ENCODE data around the gene C11orf71.

The C11orf71 gene

GRCh38 chr11:114368918-114369680 lies 31.2 kb downstream of the C11orf71 start:
- Histone ChIP-seq H3K4me3 (ENCODE audit: low read depth in 1 of 2, low read length in 2 of 2) (no peak overlapping the region), H3K9me3 (ENCODE audit: low read length) (no peaks in the 10 kb centered on the region), H3K27me3 (ENCODE audit: control insufficient read depth in 1 of 2, insufficient read depth in 2 of 2, low read length in 2 of 2) (no peaks in the 10 kb centered on the region), H3K4me1 (ENCODE audit: insufficient read depth, low read length) (no peaks in the 10 kb centered on the region), H3K36me3 (ENCODE audit: insufficient read depth, low read length) (no peaks in the 10 kb centered on the region), H3K27ac (ENCODE audit: low read depth, low read length) (no peak overlapping the region), H3K9ac (ENCODE audit: low read length) (no peak overlapping the region)

- H3K27ac ChIP-seq (ENCODE audit: low read depth, low read length): no peak overlapping the region
- H3K4me1 ChIP-seq (ENCODE audit: insufficient read depth, low read length): no peaks in the 10 kb centered on the region
- H3K36me3 ChIP-seq (ENCODE audit: insufficient read depth, low read length): no peaks in the 10 kb centered on the region
- no peaks in the 10 kb centered on the region for H3K27me3 ChIP-seq (ENCODE audit: control insufficient read depth in 1 of 2, insufficient read depth in 2 of 2, low read length in 2 of 2)
- no peak overlapping the region for H3K9ac ChIP-seq (ENCODE audit: low read length)
- H3K4me3 ChIP-seq (ENCODE audit: low read depth in 1 of 2, low read length in 2 of 2): no peak overlapping the region
- no peaks in the 10 kb centered on the region for H3K9me3 ChIP-seq (ENCODE audit: low read length)
These were observed 32.9 kb downstream of the C11orf71 start for GRCh38 chr11:114367244-114367957.

GRCh38 chr11:114366331-114367243 lies 33.7 kb downstream of the C11orf71 start:
- Histone ChIP-seq H3K4me3 (ENCODE audit: low read depth in 1 of 2, low read length in 2 of 2) (no peak overlapping the region), H3K36me3 (ENCODE audit: insufficient read depth, low read length) (no peaks in the 10 kb centered on the region), H3K9ac (ENCODE audit: low read length) (no peak overlapping the region), H3K4me1 (ENCODE audit: insufficient read depth, low read length) (no peaks in the 10 kb centered on the region), H3K27me3 (ENCODE audit: control insufficient read depth in 1 of 2, insufficient read depth in 2 of 2, low read length in 2 of 2) (no peaks in the 10 kb centered on the region), H3K27ac (ENCODE audit: low read depth, low read length) (no peak overlapping the region), H3K9me3 (ENCODE audit: low read length) (no peaks in the 10 kb centered on the region)

- H3K27ac ChIP-seq (ENCODE audit: low read depth, low read length): no peak overlapping the region
- no peaks in the 10 kb centered on the region for H3K9me3 ChIP-seq (ENCODE audit: low read length)
- H3K27me3 ChIP-seq (ENCODE audit: control insufficient read depth in 1 of 2, insufficient read depth in 2 of 2, low read length in 2 of 2): no peaks in the 10 kb centered on the region
- no peaks in the 10 kb centered on the region for H3K4me1 ChIP-seq (ENCODE audit: insufficient read depth, low read length)
- H3K36me3 ChIP-seq (ENCODE audit: insufficient read depth, low read length): no peaks in the 10 kb centered on the region
- H3K9ac ChIP-seq (ENCODE audit: low read length): no peak overlapping the region
- no peak overlapping the region for H3K4me3 ChIP-seq (ENCODE audit: low read depth in 1 of 2, low read length in 2 of 2)
These were observed 37.4 kb downstream of the C11orf71 start for GRCh38 chr11:114362958-114363357.

- H3K4me3 ChIP-seq (ENCODE audit: low read depth in 1 of 2, low read length in 2 of 2): no peak overlapping the region
- no peak overlapping the region for H3K27ac ChIP-seq (ENCODE audit: low read depth, low read length)
- no peak overlapping the region for H3K9ac ChIP-seq (ENCODE audit: low read length)
- no peaks in the 10 kb centered on the region for H3K4me1 ChIP-seq (ENCODE audit: insufficient read depth, low read length)
- H3K9me3 ChIP-seq (ENCODE audit: low read length): no peaks in the 10 kb centered on the region
- no peaks in the 10 kb centered on the region for H3K36me3 ChIP-seq (ENCODE audit: insufficient read depth, low read length)
- H3K27me3 ChIP-seq (ENCODE audit: control insufficient read depth in 1 of 2, insufficient read depth in 2 of 2, low read length in 2 of 2): no peaks in the 10 kb centered on the region
These were observed 38.0 kb downstream of the C11orf71 start for GRCh38 chr11:114362326-114362725.

GRCh38 chr11:114359342-114359741 lies 41.0 kb downstream of the C11orf71 start:
- Histone ChIP-seq H3K9ac (ENCODE audit: low read length) (no peak overlapping the region), H3K9me3 (ENCODE audit: low read length) (no peaks in the 10 kb centered on the region), H3K36me3 (ENCODE audit: insufficient read depth, low read length) (no peaks in the 10 kb centered on the region), H3K27me3 (ENCODE audit: control insufficient read depth in 1 of 2, insufficient read depth in 2 of 2, low read length in 2 of 2) (no peaks in the 10 kb centered on the region), H3K4me3 (ENCODE audit: low read depth in 1 of 2, low read length in 2 of 2) (no peak overlapping the region), H3K4me1 (ENCODE audit: insufficient read depth, low read length) (no peaks in the 10 kb centered on the region), H3K27ac (ENCODE audit: low read depth, low read length) (no peak overlapping the region)

- Histone ChIP-seq H3K36me3 (ENCODE audit: insufficient read depth, low read length) (no peaks in the 10 kb centered on the region), H3K9me3 (ENCODE audit: low read length) (no peaks in the 10 kb centered on the region)
These were observed 41.6 kb downstream of the C11orf71 start for GRCh38 chr11:114358716-114359115.

GRCh38 chr11:114354076-114354475 lies 46.2 kb downstream of the C11orf71 start:
- Histone ChIP-seq H3K36me3 (ENCODE audit: insufficient read depth, low read length) (no peaks in the 10 kb centered on the region), H3K27ac (ENCODE audit: low read depth, low read length) (no peak overlapping the region), H3K9me3 (ENCODE audit: low read length) (no peaks in the 10 kb centered on the region), H3K4me3 (ENCODE audit: low read depth in 1 of 2, low read length in 2 of 2) (no peak overlapping the region), H3K4me1 (ENCODE audit: insufficient read depth, low read length) (no peaks in the 10 kb centered on the region), H3K27me3 (ENCODE audit: control insufficient read depth in 1 of 2, insufficient read depth in 2 of 2, low read length in 2 of 2) (no peaks in the 10 kb centered on the region), H3K9ac (ENCODE audit: low read length) (no peak overlapping the region)

More at GRCh38 chr11:114358716-114359115, 41.6 kb downstream of the C11orf71 start:
- Histone ChIP-seq H3K9ac (ENCODE audit: low read length) (no peak overlapping the region), H3K4me3 (ENCODE audit: low read depth in 1 of 2, low read length in 2 of 2) (no peak overlapping the region), H3K27me3 (ENCODE audit: control insufficient read depth in 1 of 2, insufficient read depth in 2 of 2, low read length in 2 of 2) (no peaks in the 10 kb centered on the region), H3K4me1 (ENCODE audit: insufficient read depth, low read length) (no peaks in the 10 kb centered on the region), H3K27ac (ENCODE audit: low read depth, low read length) (no peak overlapping the region)

GRCh38 chr11:114353443-114353842 lies 46.9 kb downstream of the C11orf71 start:
- Histone ChIP-seq H3K4me3 (ENCODE audit: low read depth in 1 of 2, low read length in 2 of 2) (no peak overlapping the region), H3K27me3 (ENCODE audit: control insufficient read depth in 1 of 2, insufficient read depth in 2 of 2, low read length in 2 of 2) (no peaks in the 10 kb centered on the region), H3K27ac (ENCODE audit: low read depth, low read length) (no peak overlapping the region), H3K4me1 (ENCODE audit: insufficient read depth, low read length) (no peaks in the 10 kb centered on the region), H3K9ac (ENCODE audit: low read length) (no peak overlapping the region), H3K36me3 (ENCODE audit: insufficient read depth, low read length) (no peaks in the 10 kb centered on the region), H3K9me3 (ENCODE audit: low read length) (no peaks in the 10 kb centered on the region)

- Histone ChIP-seq H3K9me3 (ENCODE audit: low read length) (no peaks in the 10 kb centered on the region), H3K9ac (ENCODE audit: low read length) (no peak overlapping the region), H3K36me3 (ENCODE audit: insufficient read depth, low read length) (no peaks in the 10 kb centered on the region), H3K4me3 (ENCODE audit: low read depth in 1 of 2, low read length in 2 of 2) (no peak overlapping the region), H3K4me1 (ENCODE audit: insufficient read depth, low read length) (no peaks in the 10 kb centered on the region), H3K27me3 (ENCODE audit: control insufficient read depth in 1 of 2, insufficient read depth in 2 of 2, low read length in 2 of 2) (no peaks in the 10 kb centered on the region), H3K27ac (ENCODE audit: low read depth, low read length) (no peak overlapping the region)
These were observed 50.3 kb downstream of the C11orf71 start for GRCh38 chr11:114350022-114350421.
